ENCODE data around the gene RSU1.

- TF ChIP-seq POLR2A (IDR thresholded peaks at IDR 0.05) (no peak), POLR2AphosphoS5 (IDR thresholded peaks at IDR 0.05) (no peak)
- TF ChIP-seq, protein P1, sequence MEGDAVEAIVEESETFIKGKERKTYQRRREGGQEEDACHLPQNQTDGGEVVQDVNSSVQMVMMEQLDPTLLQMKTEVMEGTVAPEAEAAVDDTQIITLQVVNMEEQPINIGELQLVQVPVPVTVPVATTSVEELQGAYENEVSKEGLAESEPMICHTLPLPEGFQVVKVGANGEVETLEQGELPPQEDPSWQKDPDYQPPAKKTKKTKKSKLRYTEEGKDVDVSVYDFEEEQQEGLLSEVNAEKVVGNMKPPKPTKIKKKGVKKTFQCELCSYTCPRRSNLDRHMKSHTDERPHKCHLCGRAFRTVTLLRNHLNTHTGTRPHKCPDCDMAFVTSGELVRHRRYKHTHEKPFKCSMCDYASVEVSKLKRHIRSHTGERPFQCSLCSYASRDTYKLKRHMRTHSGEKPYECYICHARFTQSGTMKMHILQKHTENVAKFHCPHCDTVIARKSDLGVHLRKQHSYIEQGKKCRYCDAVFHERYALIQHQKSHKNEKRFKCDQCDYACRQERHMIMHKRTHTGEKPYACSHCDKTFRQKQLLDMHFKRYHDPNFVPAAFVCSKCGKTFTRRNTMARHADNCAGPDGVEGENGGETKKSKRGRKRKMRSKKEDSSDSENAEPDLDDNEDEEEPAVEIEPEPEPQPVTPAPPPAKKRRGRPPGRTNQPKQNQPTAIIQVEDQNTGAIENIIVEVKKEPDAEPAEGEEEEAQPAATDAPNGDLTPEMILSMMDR (IDR thresholded peaks at IDR 0.05): no peak
Observed at GRCh38 chr10:16852624-16853023, 35.4 kb upstream of the RSU1 start.

Data from suprapubic skin (tissue), 4 donors.